NOMO-1 treated with DMSO at 0.1 percent for 48 hours (cell line): Measurements from ENCODE around the gene ZFP36L2.
"Not testable (repeated sequence)": the region's sequence is repeated elsewhere in the genome, so short reads cannot be mapped to it uniquely, and the experiment has no call there.

Experiments
- DNase-seq: peaks from one replicate; lab custom pipeline; 2025; ENCODE audit not compliant: unreplicated experiment; lab: John Stamatoyannopoulos, UW

Gene ZFP36L2

GRCh38 chr2:43190311-43191052 lies 35.9 kb downstream of the ZFP36L2 start:
- DNase-seq: no peak

GRCh38 chr2:43189861-43190260 lies 36.5 kb downstream of the ZFP36L2 start:
- DNase-seq: not testable (repeated sequence)

GRCh38 chr2:43188561-43189386 lies 37.6 kb downstream of the ZFP36L2 start:
- no peak for DNase-seq

GRCh38 chr2:43186679-43187374 lies 39.6 kb downstream of the ZFP36L2 start:
- DNase-seq: no peak

- no peak for DNase-seq
Measured at GRCh38 chr2:43186321-43186678, 40.1 kb downstream of the ZFP36L2 start.

- no peak for DNase-seq
Measured at GRCh38 chr2:43185146-43185545, 41.3 kb downstream of the ZFP36L2 start.

- DNase-seq: no peak
Measured at GRCh38 chr2:43184339-43184895, 42.0 kb downstream of the ZFP36L2 start.

GRCh38 chr2:43183743-43184142 lies 42.7 kb downstream of the ZFP36L2 start:
- no peak for DNase-seq

- DNase-seq: no peak
Measured at GRCh38 chr2:43180897-43181296, 45.5 kb downstream of the ZFP36L2 start.

GRCh38 chr2:43179942-43180341 lies 46.5 kb downstream of the ZFP36L2 start:
- DNase-seq: no peak

GRCh38 chr2:43178602-43179542 lies 47.5 kb downstream of the ZFP36L2 start:
- peak; percentile 56 for DNase-seq

- DNase-seq: no peak
Measured at GRCh38 chr2:43178055-43178598, 48.3 kb downstream of the ZFP36L2 start.

- DNase-seq: no peak
Measured at GRCh38 chr2:43176449-43176848, 50.0 kb downstream of the ZFP36L2 start.

GRCh38 chr2:43175876-43176275 lies 50.5 kb downstream of the ZFP36L2 start:
- DNase-seq: no peak

GRCh38 chr2:43175020-43175441 lies 51.4 kb downstream of the ZFP36L2 start:
- no peak for DNase-seq

GRCh38 chr2:43174368-43174916 lies 52.0 kb downstream of the ZFP36L2 start:
- DNase-seq: peak; percentile 72
